ENCODE measurements around the gene SPARC.
"Not testable (repeated sequence)": the region's sequence is repeated elsewhere in the genome, so short reads cannot be mapped to it uniquely, and the experiment has no call there.

SPARC gene

GRCh38 chr5:151682240-151682639 lies 4.5 kb downstream of the SPARC start:
- peak overlapping the region in 4 of 5 donors; percentile 18 to 65 (median 52) for H3K9ac ChIP-seq (ENCODE audit: low read length in 5 of 5)
- H3K9me3 ChIP-seq (ENCODE audit: control insufficient read depth in 5 of 5, low read length in 5 of 5): no peaks in the 10 kb centered on the region
- H3K4me1 ChIP-seq (ENCODE audit: control insufficient read depth in 5 of 5, insufficient read depth in 5 of 5, low read length in 5 of 5): peaks cover 23 to 97% (median 79%) of the 10 kb centered on the region in 5 donors
- H3K4me3 ChIP-seq (ENCODE audit: low read depth in 1 of 5, low read length in 5 of 5): peak overlapping the region; percentile 45 to 99 (median 83)
- H3K27ac ChIP-seq (ENCODE audit: low read depth, low read length): peak overlapping the region; percentile 99
- H3K27me3 ChIP-seq (ENCODE audit: control insufficient read depth in 5 of 5, insufficient read depth in 4 of 5, low read length in 5 of 5): no peaks in the 10 kb centered on the region
- peaks cover 9 to 38% (median 17%) of the 10 kb centered on the region in 5 donors for H3K36me3 ChIP-seq (ENCODE audit: control insufficient read depth in 5 of 5, insufficient read depth in 5 of 5, low read length in 5 of 5)

GRCh38 chr5:151680944-151681427 lies 5.7 kb downstream of the SPARC start:
- Histone ChIP-seq H3K4me3 (ENCODE audit: low read depth in 1 of 5, low read length in 5 of 5) (peak overlapping the region; percentile 21 to 89 (median 34)), H3K4me1 (ENCODE audit: control insufficient read depth in 5 of 5, insufficient read depth in 5 of 5, low read length in 5 of 5) (peaks cover 25 to 98% (median 89%) of the 10 kb centered on the region in 5 donors), H3K27ac (ENCODE audit: low read depth, low read length) (peak overlapping the region; percentile 99), H3K27me3 (ENCODE audit: control insufficient read depth in 5 of 5, insufficient read depth in 4 of 5, low read length in 5 of 5) (no peaks in the 10 kb centered on the region), H3K9ac (ENCODE audit: low read length in 5 of 5) (peak overlapping the region in 3 of 5 donors; percentile 8 to 51 (median 26)), H3K9me3 (ENCODE audit: control insufficient read depth in 5 of 5, low read length in 5 of 5) (no peaks in the 10 kb centered on the region), H3K36me3 (ENCODE audit: control insufficient read depth in 5 of 5, insufficient read depth in 5 of 5, low read length in 5 of 5) (peaks cover 9 to 44% (median 18%) of the 10 kb centered on the region in 5 donors)

GRCh38 chr5:151680156-151680505 lies 6.6 kb downstream of the SPARC start:
- not testable (repeated sequence) for H3K9me3 ChIP-seq (ENCODE audit: control insufficient read depth in 5 of 5, low read length in 5 of 5); H3K27me3 ChIP-seq (ENCODE audit: control insufficient read depth in 5 of 5, insufficient read depth in 4 of 5, low read length in 5 of 5)
- Histone ChIP-seq H3K36me3 (ENCODE audit: control insufficient read depth in 5 of 5, insufficient read depth in 5 of 5, low read length in 5 of 5) (peaks cover 13 to 52% (median 25%) of the 10 kb centered on the region in 5 donors), H3K4me3 (ENCODE audit: low read depth in 1 of 5, low read length in 5 of 5) (peak overlapping the region in 2 of 5 donors; percentile 34 to 89), H3K4me1 (ENCODE audit: control insufficient read depth in 5 of 5, insufficient read depth in 5 of 5, low read length in 5 of 5) (peaks cover 29 to 99% (median 98%) of the 10 kb centered on the region in 5 donors), H3K27ac (ENCODE audit: low read depth, low read length) (peak overlapping the region; percentile 99), H3K9ac (ENCODE audit: low read length in 5 of 5) (peak overlapping the region in 1 of 5 donors; percentile 26)

- peak overlapping the region in 3 of 5 donors; percentile 7 to 48 (median 22) for H3K9ac ChIP-seq (ENCODE audit: low read length in 5 of 5)
Observed at GRCh38 chr5:151679421-151680155, 7.1 kb downstream of the SPARC start.

GRCh38 chr5:151678713-151679112 lies 8.0 kb downstream of the SPARC start:
- Histone ChIP-seq H3K27ac (ENCODE audit: low read depth, low read length) (peak overlapping the region; percentile 99), H3K4me1 (ENCODE audit: control insufficient read depth in 5 of 5, insufficient read depth in 5 of 5, low read length in 5 of 5) (peaks cover 37 to 100% (median 100%) of the 10 kb centered on the region in 5 donors), H3K9ac (ENCODE audit: low read length in 5 of 5) (peak overlapping the region in 4 of 5 donors; percentile 7 to 48 (median 30)), H3K36me3 (ENCODE audit: control insufficient read depth in 5 of 5, insufficient read depth in 5 of 5, low read length in 5 of 5) (peaks cover 8 to 66% (median 36%) of the 10 kb centered on the region in 5 donors), H3K27me3 (ENCODE audit: control insufficient read depth in 5 of 5, insufficient read depth in 4 of 5, low read length in 5 of 5) (no peaks in the 10 kb centered on the region), H3K4me3 (ENCODE audit: low read depth in 1 of 5, low read length in 5 of 5) (peak overlapping the region in 4 of 5 donors; percentile 24 to 54 (median 33)), H3K9me3 (ENCODE audit: control insufficient read depth in 5 of 5, low read length in 5 of 5) (no peaks in the 10 kb centered on the region)

More at GRCh38 chr5:151679421-151680155, 7.1 kb downstream of the SPARC start:
- H3K4me1 ChIP-seq (ENCODE audit: control insufficient read depth in 5 of 5, insufficient read depth in 5 of 5, low read length in 5 of 5): peaks cover 34 to 100% (median 100%) of the 10 kb centered on the region in 5 donors
- peak overlapping the region; percentile 99 for H3K27ac ChIP-seq (ENCODE audit: low read depth, low read length)
- no peaks in the 10 kb centered on the region for H3K27me3 ChIP-seq (ENCODE audit: control insufficient read depth in 5 of 5, insufficient read depth in 4 of 5, low read length in 5 of 5)
- H3K4me3 ChIP-seq (ENCODE audit: low read depth in 1 of 5, low read length in 5 of 5): peak overlapping the region in 4 of 5 donors; percentile 25 to 54 (median 33)
- peaks cover 13 to 58% (median 31%) of the 10 kb centered on the region in 5 donors for H3K36me3 ChIP-seq (ENCODE audit: control insufficient read depth in 5 of 5, insufficient read depth in 5 of 5, low read length in 5 of 5)
- no peaks in the 10 kb centered on the region for H3K9me3 ChIP-seq (ENCODE audit: control insufficient read depth in 5 of 5, low read length in 5 of 5)

- Histone ChIP-seq H3K4me3 (ENCODE audit: low read depth in 1 of 5, low read length in 5 of 5) (peak overlapping the region in 4 of 5 donors; percentile 24 to 54 (median 33)), H3K36me3 (ENCODE audit: control insufficient read depth in 5 of 5, insufficient read depth in 5 of 5, low read length in 5 of 5) (peaks cover 12 to 69% (median 36%) of the 10 kb centered on the region in 5 donors), H3K9ac (ENCODE audit: low read length in 5 of 5) (peak overlapping the region in 4 of 5 donors; percentile 21 to 48 (median 30)), H3K9me3 (ENCODE audit: control insufficient read depth in 5 of 5, low read length in 5 of 5) (no peaks in the 10 kb centered on the region), H3K27ac (ENCODE audit: low read depth, low read length) (peak overlapping the region; percentile 99), H3K4me1 (ENCODE audit: control insufficient read depth in 5 of 5, insufficient read depth in 5 of 5, low read length in 5 of 5) (peaks cover 34 to 100% (median 100%) of the 10 kb centered on the region in 5 donors), H3K27me3 (ENCODE audit: control insufficient read depth in 5 of 5, insufficient read depth in 4 of 5, low read length in 5 of 5) (no peaks in the 10 kb centered on the region)
Observed at GRCh38 chr5:151677776-151678545, 8.8 kb downstream of the SPARC start.

GRCh38 chr5:151676719-151677118 lies 10.0 kb downstream of the SPARC start:
- peak overlapping the region in 3 of 5 donors; percentile 2 to 33 (median 17) for H3K4me3 ChIP-seq (ENCODE audit: low read depth in 1 of 5, low read length in 5 of 5)
- no peak overlapping the region for H3K9ac ChIP-seq (ENCODE audit: low read length in 5 of 5)
- no peaks in the 10 kb centered on the region for H3K9me3 ChIP-seq (ENCODE audit: control insufficient read depth in 5 of 5, low read length in 5 of 5)
- H3K27ac ChIP-seq (ENCODE audit: low read depth, low read length): peak overlapping the region; percentile 99
- H3K27me3 ChIP-seq (ENCODE audit: control insufficient read depth in 5 of 5, insufficient read depth in 4 of 5, low read length in 5 of 5): no peaks in the 10 kb centered on the region
- peaks cover 9 to 73% (median 45%) of the 10 kb centered on the region in 5 donors for H3K36me3 ChIP-seq (ENCODE audit: control insufficient read depth in 5 of 5, insufficient read depth in 5 of 5, low read length in 5 of 5)
- H3K4me1 ChIP-seq (ENCODE audit: control insufficient read depth in 5 of 5, insufficient read depth in 5 of 5, low read length in 5 of 5): peaks cover 40 to 100% (median 99%) of the 10 kb centered on the region in 5 donors

GRCh38 chr5:151676314-151676712 lies 10.4 kb downstream of the SPARC start:
- Histone ChIP-seq H3K9ac (ENCODE audit: low read length in 5 of 5) (peak overlapping the region in 4 of 5 donors; percentile 30 to 67 (median 50)), H3K36me3 (ENCODE audit: control insufficient read depth in 5 of 5, insufficient read depth in 5 of 5, low read length in 5 of 5) (peaks cover 9 to 75% (median 49%) of the 10 kb centered on the region in 5 donors), H3K9me3 (ENCODE audit: control insufficient read depth in 5 of 5, low read length in 5 of 5) (no peaks in the 10 kb centered on the region), H3K27ac (ENCODE audit: low read depth, low read length) (peak overlapping the region; percentile 99), H3K4me1 (ENCODE audit: control insufficient read depth in 5 of 5, insufficient read depth in 5 of 5, low read length in 5 of 5) (peaks cover 40 to 100% (median 99%) of the 10 kb centered on the region in 5 donors), H3K27me3 (ENCODE audit: control insufficient read depth in 5 of 5, insufficient read depth in 4 of 5, low read length in 5 of 5) (no peaks in the 10 kb centered on the region), H3K4me3 (ENCODE audit: low read depth in 1 of 5, low read length in 5 of 5) (peak overlapping the region in 3 of 5 donors; percentile 11 to 25 (median 20))

GRCh38 chr5:151675611-151676313 lies 11.0 kb downstream of the SPARC start:
- Histone ChIP-seq H3K4me1 (ENCODE audit: control insufficient read depth in 5 of 5, insufficient read depth in 5 of 5, low read length in 5 of 5) (peaks cover 37 to 100% (median 99%) of the 10 kb centered on the region in 5 donors), H3K4me3 (ENCODE audit: low read depth in 1 of 5, low read length in 5 of 5) (peak overlapping the region in 3 of 5 donors; percentile 11 to 25 (median 20))

More at GRCh38 chr5:151675611-151676313, 11.0 kb downstream of the SPARC start:
- H3K36me3 ChIP-seq (ENCODE audit: control insufficient read depth in 5 of 5, insufficient read depth in 5 of 5, low read length in 5 of 5): peaks cover 9 to 75% (median 52%) of the 10 kb centered on the region in 5 donors
- peak overlapping the region in 4 of 5 donors; percentile 30 to 67 (median 50) for H3K9ac ChIP-seq (ENCODE audit: low read length in 5 of 5)
- peak overlapping the region; percentile 99 for H3K27ac ChIP-seq (ENCODE audit: low read depth, low read length)
- no peaks in the 10 kb centered on the region for H3K9me3 ChIP-seq (ENCODE audit: control insufficient read depth in 5 of 5, low read length in 5 of 5)
- H3K27me3 ChIP-seq (ENCODE audit: control insufficient read depth in 5 of 5, insufficient read depth in 4 of 5, low read length in 5 of 5): no peaks in the 10 kb centered on the region
